ENCODE measurements around the gene TBC1D1.

The TBC1D1 gene

GRCh38 chr4:38178392-38178995, 287.6 kb downstream of the TBC1D1 start:
- DNase-seq, result no peak

GRCh38 chr4:38179690-38180377, 288.9 kb downstream of the TBC1D1 start:
- DNase-seq, result peak; percentile 78

DNA sequence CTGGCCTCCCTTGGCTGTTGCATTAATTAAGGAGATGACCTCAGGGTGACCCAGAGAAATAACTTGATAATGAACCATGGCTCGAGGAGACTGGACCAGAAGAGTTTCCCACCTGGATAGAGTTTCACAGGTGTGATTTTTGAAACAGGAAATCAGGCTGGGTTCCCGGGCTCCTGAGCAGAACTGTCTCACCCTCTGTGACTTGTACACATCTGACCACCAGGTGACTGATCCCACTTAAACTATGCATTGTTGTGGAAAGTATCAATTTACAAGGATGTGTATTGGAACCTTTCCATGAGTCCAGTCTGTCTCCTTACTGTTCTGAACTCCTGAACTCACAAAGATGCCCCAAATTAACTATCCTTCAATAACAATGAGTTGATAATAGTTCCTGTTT, 289.6 kb downstream of the TBC1D1 start:
- peak; percentile 28 for DNase-seq

- no peak for DNase-seq
Measured at GRCh38 chr4:38181286-38181685, 290.4 kb downstream of the TBC1D1 start.

- DNase-seq, result no peak
Measured at GRCh38 chr4:38182334-38182998, 291.6 kb downstream of the TBC1D1 start.

DNA sequence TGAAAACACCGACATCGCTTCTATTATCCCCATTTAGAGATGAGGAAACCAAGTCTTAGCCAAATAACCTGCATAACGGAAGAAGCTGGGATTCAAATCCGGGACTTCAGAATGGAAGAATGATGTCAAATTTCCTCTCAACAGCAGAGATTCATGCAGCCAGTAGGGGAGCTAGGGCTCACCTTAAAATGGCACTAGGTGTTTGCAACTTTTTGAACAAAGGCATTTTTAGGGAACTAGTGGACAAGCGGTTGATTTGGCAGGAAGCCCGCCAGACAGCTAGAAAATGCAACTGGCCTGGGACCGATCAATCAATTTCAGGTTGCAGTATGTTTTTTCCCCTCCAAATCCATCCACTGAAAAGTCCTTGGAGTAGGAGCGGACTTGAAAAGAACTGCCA, 293.5 kb downstream of the TBC1D1 start:
- no peak for DNase-seq

DNA sequence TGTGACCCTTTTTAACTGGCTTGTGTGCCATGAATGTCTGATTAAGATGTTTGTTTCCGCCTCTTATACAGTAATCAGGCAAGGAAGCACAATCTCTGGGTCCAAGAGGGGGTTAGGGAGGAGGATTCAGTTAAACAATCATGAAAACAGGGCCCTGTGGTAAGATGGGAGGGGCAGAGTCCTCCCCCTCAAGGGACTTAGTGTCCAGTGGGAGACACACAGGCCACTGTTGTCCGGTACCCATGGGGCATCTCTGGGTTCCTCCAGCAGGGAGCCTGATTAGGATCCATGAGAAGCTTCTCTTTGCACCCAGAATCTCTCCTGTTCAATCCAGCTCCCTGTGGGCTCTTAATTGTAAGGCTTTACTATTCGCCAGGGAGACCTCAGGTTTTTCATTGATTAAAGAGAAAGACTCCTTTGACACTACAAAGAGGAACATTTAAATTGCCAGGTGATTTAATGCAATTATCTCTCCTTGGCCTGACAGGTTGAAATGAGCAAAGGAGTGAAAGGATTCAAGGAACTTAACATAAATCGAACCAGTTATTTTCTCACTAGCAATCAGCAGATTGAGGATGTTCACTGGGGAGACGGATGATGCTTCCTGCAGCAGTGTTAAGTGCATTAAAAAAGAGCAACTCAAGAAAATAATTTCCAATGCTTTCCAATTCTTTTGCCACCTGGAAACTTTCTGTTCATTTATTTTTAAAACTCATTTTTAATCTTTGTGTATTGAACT, 294.7 kb downstream of the TBC1D1 start:
- DNase-seq, result no peak

- DNase-seq, result no peak
Measured at GRCh38 chr4:38188136-38188535, 297.3 kb downstream of the TBC1D1 start.

- DNase-seq, result no peak
Measured at GRCh38 chr4:38188631-38189101, 297.8 kb downstream of the TBC1D1 start.
